OCI-LY7 (cell line): ENCODE results near the gene SH3RF3. TPM values are rescaled to one million over a fixed set of nuclear protein-coding genes. Genes with fewer than 3 reads are reported as not detected.

Experiments used
- BruUV-seq: library from RNA; stranded (reverse); fragments of 400-500 nt; replicated peaks from 2 replicates; lab custom pipeline; 2021; lab: Mats Ljungman, UMichigan
- CTCF ChIA-PET: fragments of 300-600 bp; sonication (Branson Sonifier 250); formaldehyde crosslinking; loops from one replicate; lab custom pipeline; 2022; ENCODE audit warnings: antibody characterized with exemption; ENCODE audit not compliant: unreplicated experiment; lab: Charles Lee
- POLR2A ChIA-PET: fragments of 300-600 bp; sonication (Branson Sonifier 250); formaldehyde crosslinking; loops from one replicate; lab custom pipeline; 2022; ENCODE audit warnings: antibody characterized with exemption; lab: Charles Lee
- DNase-seq: peaks from one replicate; pipeline ENCODE4 v3.0.0-alpha.2; 2015; ENCODE audit warnings: low spot score
- H2AFZ ChIP-seq: fragments of 200-600 bp; sonication (generic), shearing (Covaris generic); 2 replicates; pipeline ENCODE4 v1.6.1; 2014; ENCODE audit warnings: mild to moderate bottlenecking, antibody characterized with exemption, low read length, moderate library complexity
- H3K27ac ChIP-seq: fragments of 200-600 bp; sonication (generic); 2 replicates; pipeline ENCODE4 v1.5.1; 2014; ENCODE audit warnings: mixed run types, low read depth, mild to moderate bottlenecking, moderate library complexity, low read length, inconsistent platforms; ENCODE audit not compliant: poor library complexity, severe bottlenecking
- H3K36me3 ChIP-seq: fragments of 200-600 bp; sonication (generic); 2 replicates; pipeline ENCODE4 v1.6.1; 2014; ENCODE audit warnings: mild to moderate bottlenecking, antibody characterized with exemption, low read length, moderate library complexity, mixed read lengths; ENCODE audit not compliant: insufficient read depth
- H3K4me1 ChIP-seq: fragments of 200-600 bp; sonication (generic); 2 replicates; pipeline ENCODE4 v1.5.1; 2014; ENCODE audit warnings: mild to moderate bottlenecking, low read length; ENCODE audit not compliant: insufficient read depth, poor library complexity, severe bottlenecking
- H3K4me2 ChIP-seq: fragments of 200-600 bp; sonication (generic); 2 replicates; pipeline ENCODE4 v1.6.1; 2014; ENCODE audit warnings: mild to moderate bottlenecking, low read length
- H3K4me3 ChIP-seq: fragments of 200-600 bp; sonication (generic); 2 replicates; pipeline ENCODE4 v1.5.1; 2014; ENCODE audit warnings: mild to moderate bottlenecking, low read depth, low read length; ENCODE audit not compliant: poor library complexity, severe bottlenecking
- H3K79me2 ChIP-seq: fragments of 200-600 bp; sonication (generic); 2 replicates; pipeline ENCODE4 v1.6.1; 2016; ENCODE audit warnings: low read depth, mild to moderate bottlenecking, low read length, moderate library complexity, mixed read lengths; ENCODE audit not compliant: insufficient read depth
- H3K9me2 ChIP-seq: fragments of 200-600 bp; sonication (generic); 2 replicates; pipeline ENCODE4 v1.6.1; 2016; ENCODE audit warnings: mild to moderate bottlenecking, low read length, mixed read lengths; ENCODE audit not compliant: insufficient read depth
- H3K9me3 ChIP-seq: fragments of 200-600 bp; sonication (generic); 2 replicates; pipeline ENCODE4 v1.6.1; 2014; ENCODE audit warnings: mild to moderate bottlenecking, mixed run types, low read length, mixed read lengths
- H4K20me1 ChIP-seq: fragments of 200-600 bp; sonication (generic); 2 replicates; pipeline ENCODE4 v1.6.1; 2014; ENCODE audit warnings: mild to moderate bottlenecking, antibody characterized with exemption, low read length, moderate library complexity, mixed read lengths; ENCODE audit not compliant: insufficient read depth
- CTCF ChIP-seq: fragments of 200-600 bp; sonication (generic); conservative IDR thresholded peaks from 2 replicates; pipeline ENCODE4 v1.5.1; 2014; ENCODE audit warnings: mild to moderate bottlenecking, antibody characterized with exemption, low read length, moderate library complexity, mixed read lengths
- EZH2phosphoT487 ChIP-seq: fragments of 200-600 bp; sonication (generic); IDR thresholded peaks from 2 replicates; pipeline ENCODE4 v1.6.1; 2018; ENCODE audit warnings: low read depth, borderline replicate concordance, mild to moderate bottlenecking, mixed run types, antibody characterized with exemption, low read length, moderate library complexity, mixed read lengths
- intact Hi-C: fragments of 100-400 bp; cut with micrococcal nuclease; formaldehyde crosslinking; loops from one replicate; pipeline ENCODE4 v1.10.0; 2022; ENCODE audit not compliant: unreplicated experiment
- total RNA-seq, 2 experiments: library from RNA; depleted of rRNA in 1 of 2; stranded (reverse); fragments of >200 nt in 1 of 2; shearing (Covaris generic) in 1 of 2; gene quantifications; 2 replicates each; pipeline ENCODE4 v1.2.3, GENCODE V29; 2014 to 2022

The SH3RF3 gene
- total RNA-seq, 2 experiments from 2014 or later: not detected

GRCh38 chr2:109435066-109435690 lies 306.2 kb downstream of the SH3RF3 start:
- Histone ChIP-seq H3K9me2 (no peaks in the 10 kb centered on the region), H3K4me1 (no peaks in the 10 kb centered on the region), H3K4me3 (no peak overlapping the region), H3K79me2 (no peaks in the 10 kb centered on the region), H4K20me1 (no peaks in the 10 kb centered on the region), H3K4me2 (no peak overlapping the region), H3K27ac (no peak overlapping the region), H3K9me3 (no peaks in the 10 kb centered on the region), H2AFZ (no peak overlapping the region), H3K36me3 (no peaks in the 10 kb centered on the region)
- DNase-seq: no peak
- no TSS peak for BruUV-seq
- TF ChIP-seq CTCF: no peak
- TF ChIP-seq EZH2phosphoT487: no peak
- ChIA-PET POLR2A (interaction anchor here (0.6 kb wide), 1 partner anchor 327 kb away, joined by 3 read pairs; no protein-coding TSS in a partner anchor), CTCF (no interaction called here)
- intact Hi-C loops: no loop called here

- H4K20me1 ChIP-seq: no peaks in the 10 kb centered on the region
- ChIA-PET CTCF (no interaction called here), POLR2A (interaction anchor here (0.6 kb wide), 1 partner anchor 328 kb away, joined by 3 read pairs; no protein-coding TSS in a partner anchor)
- intact Hi-C loops: no loop called here
- BruUV-seq: no TSS peak
- no peak overlapping the region for H3K4me3 ChIP-seq
- no peaks in the 10 kb centered on the region for H3K9me2 ChIP-seq
- no peak overlapping the region for H3K27ac ChIP-seq
- H3K4me2 ChIP-seq: no peak overlapping the region
- H3K9me3 ChIP-seq: no peaks in the 10 kb centered on the region
- TF ChIP-seq CTCF (no peak), EZH2phosphoT487 (no peak)
- no peaks in the 10 kb centered on the region for H3K36me3 ChIP-seq
- DNase-seq: no peak
- no peaks in the 10 kb centered on the region for H3K4me1 ChIP-seq
- H3K79me2 ChIP-seq: no peaks in the 10 kb centered on the region
- H2AFZ ChIP-seq: no peak overlapping the region
Measured at GRCh38 chr2:109435901-109436598, 307.0 kb downstream of the SH3RF3 start.

- ChIA-PET POLR2A (no interaction called here), CTCF (no interaction called here)
- no peak overlapping the region for H2AFZ ChIP-seq
- DNase-seq: no peak
- no peak overlapping the region for H3K4me3 ChIP-seq
- no peak overlapping the region for H3K4me2 ChIP-seq
- H4K20me1 ChIP-seq: no peaks in the 10 kb centered on the region
- no peaks in the 10 kb centered on the region for H3K79me2 ChIP-seq
- H3K4me1 ChIP-seq: no peaks in the 10 kb centered on the region
- TF ChIP-seq CTCF: no peak
- H3K9me3 ChIP-seq: no peaks in the 10 kb centered on the region
- no peaks in the 10 kb centered on the region for H3K36me3 ChIP-seq
- intact Hi-C loops: no loop called here
- BruUV-seq: no TSS peak
- H3K9me2 ChIP-seq: no peaks in the 10 kb centered on the region
- no peak overlapping the region for H3K27ac ChIP-seq
Measured at GRCh38 chr2:109436610-109437225, 307.7 kb downstream of the SH3RF3 start.
